Common myeloid progenitor, CD34-positive (primary cell): ENCODE measurements around the gene LDHA. TPM values are rescaled to one million over a fixed set of nuclear protein-coding genes. Genes with fewer than 3 reads are reported as not detected.

Source experiments
- CTCF ChIA-PET: fragments of 350-600 bp; sonication (Branson Sonifier 250); formaldehyde crosslinking; loops from one replicate; lab custom pipeline; 2021; ENCODE audit warnings: antibody characterized with exemption; lab: Charles Lee
- POLR2A ChIA-PET: fragments of 350-600 bp; sonication (Branson Sonifier 250); formaldehyde crosslinking; loops from one replicate; lab custom pipeline; 2021; ENCODE audit warnings: antibody characterized with exemption; lab: Charles Lee
- DNase-seq, 3 donors: peaks; one replicate each; pipeline versions ENCODE4 v3.0.0 to v3.0.0-alpha.2; 2013
- H3K27ac ChIP-seq, 2 experiments: 1 replicate in 1 of 2; 2 replicates in 1 of 2; pipeline ENCODE4 v1.7.0; 2013; ENCODE audit warnings: inconsistent platforms in 2 of 2, low read length in 2 of 2, mild to moderate bottlenecking in 2 of 2, low read depth in 1 of 2, moderate library complexity in 1 of 2; ENCODE audit not compliant: severe bottlenecking in 2 of 2, insufficient read depth in 1 of 2, poor library complexity in 1 of 2
- H3K27me3 ChIP-seq, 5 experiments: replicated peaks in 2 of 5; 1 replicate in 3 of 5; 2 replicates in 2 of 5; pipeline versions ENCODE4 v1.6.1 to v1.7.0; 2013; ENCODE audit warnings: low read length in 4 of 5, mild to moderate bottlenecking in 2 of 5, moderate library complexity in 2 of 5, inconsistent platforms in 1 of 5; ENCODE audit not compliant: insufficient read depth in 5 of 5, control insufficient read depth in 4 of 5
- H3K36me3 ChIP-seq, 4 experiments: 1 replicate in 2 of 4; 2 replicates in 2 of 4; pipeline versions ENCODE4 v1.6.1 to v1.7.0; 2013; ENCODE audit warnings: low read length in 3 of 4, control low read depth in 1 of 4, mild to moderate bottlenecking in 1 of 4; ENCODE audit not compliant: control insufficient read depth in 4 of 4, insufficient read depth in 4 of 4
- H3K4me1 ChIP-seq, 4 experiments: 1 replicate in 3 of 4; 2 replicates in 1 of 4; pipeline versions ENCODE4 v1.6.1 to v1.7.1; 2013; ENCODE audit warnings: low read length in 3 of 4, mild to moderate bottlenecking in 3 of 4, control low read depth in 1 of 4, inconsistent platforms in 1 of 4, moderate library complexity in 1 of 4; ENCODE audit not compliant: control insufficient read depth in 4 of 4, insufficient read depth in 4 of 4; ENCODE audit errors: control extremely low read depth in 1 of 4
- H3K4me3 ChIP-seq, 7 experiments: 1 replicate in 4 of 7; 2 replicates in 3 of 7; pipeline versions ENCODE4 v1.5.1 to v1.7.0; 2013; ENCODE audit warnings: mild to moderate bottlenecking in 7 of 7, low read length in 6 of 7, moderate library complexity in 6 of 7, inconsistent platforms in 2 of 7, low read depth in 2 of 7, control low read depth in 1 of 7; ENCODE audit not compliant: insufficient read depth in 4 of 7, control insufficient read depth in 1 of 7; ENCODE audit errors: extremely low read depth in 1 of 7
- H3K9me3 ChIP-seq, 5 experiments: 1 replicate in 4 of 5; 2 replicates in 1 of 5; pipeline versions ENCODE4 v1.6.1 to v1.7.1; 2013; ENCODE audit warnings: low read length in 4 of 5, mild to moderate bottlenecking in 2 of 5, inconsistent platforms in 1 of 5, low read depth in 1 of 5, moderate library complexity in 1 of 5; ENCODE audit not compliant: control insufficient read depth in 4 of 5, insufficient read depth in 2 of 5; ENCODE audit errors: control extremely low read depth in 1 of 5
- WGBS: methylation state at CpG from one replicate; pipeline ENCODE4 v1.1.5; 2013; ENCODE audit not compliant: insufficient coverage; 5-methylcytosine and 5-hydroxymethylcytosine counted together
- polyA plus RNA-seq: library from polyadenylated mRNA; unstranded; fragments of 120-200 nt; gene quantifications from one replicate; pipeline ENCODE4 v1.2.1, GENCODE V29; 2013

LDHA gene
- 536 TPM for polyA plus RNA-seq

DNA sequence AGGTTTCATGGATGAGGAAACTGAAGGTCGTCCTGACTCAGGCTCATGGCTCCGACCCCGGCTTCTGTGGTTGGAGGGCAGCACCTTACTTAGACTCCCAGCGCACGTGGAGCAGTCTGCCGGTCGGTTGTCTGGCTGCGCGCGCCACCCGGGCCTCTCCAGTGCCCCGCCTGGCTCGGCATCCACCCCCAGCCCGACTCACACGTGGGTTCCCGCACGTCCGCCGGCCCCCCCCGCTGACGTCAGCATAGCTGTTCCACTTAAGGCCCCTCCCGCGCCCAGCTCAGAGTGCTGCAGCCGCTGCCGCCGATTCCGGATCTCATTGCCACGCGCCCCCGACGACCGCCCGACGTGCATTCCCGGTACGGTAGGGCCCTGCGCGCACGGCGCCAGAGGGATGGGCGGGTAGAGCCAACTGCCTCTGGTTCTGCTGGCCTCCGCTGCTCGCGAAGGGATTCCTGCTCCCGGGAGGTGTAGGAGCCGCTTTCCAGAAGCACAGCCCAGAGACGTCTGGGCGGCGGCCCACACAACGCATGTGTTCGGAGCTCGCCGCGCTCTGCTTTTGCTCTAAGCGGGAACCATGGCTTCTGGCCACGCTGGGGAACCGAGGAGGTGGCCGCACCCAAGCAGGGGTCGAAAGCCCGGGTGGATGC, at the start of gene LDHA:
Gene LDHA (plus strand): TSS at position 289 of the 653 bp plus-strand sequence. CDS start 2,280 bp downstream, outside the sequence.
- POLR2A ChIA-PET, result interaction anchor here (0.7 to 3.4 kb wide), 11 partner anchors 11 to 132 kb away, joined by 3 to 55 read pairs (median 9); partner anchors contain the start of genes GTF2H1, HPS5 and TSG101
- Histone ChIP-seq H3K27me3 (no peaks in the 10 kb centered on the region), H3K27ac (peak within 1 kb of the TSS; percentile 78 to 94), H3K36me3 (peaks cover 8 to 34% (median 18%) of the 10 kb centered on the region in 4 experiments), H3K9me3 (no peaks in the 10 kb centered on the region), H3K4me3 (peak within 1 kb of the TSS; percentile 85 to 100 (median 99)), H3K4me1 (peaks cover 5 to 47% (median 23%) of the 10 kb centered on the region in 4 experiments)
- WGBS, result 0% methylated on average over 43 of the region's 60 CpGs
- peak; percentile 97 to 99 (median 99) for DNase-seq
- CTCF ChIA-PET, result interaction anchor here (0.7 to 2.8 kb wide), 5 partner anchors 11 to 279 kb away, joined by 3 to 35 read pairs (median 6); no protein-coding TSS in a partner anchor

GRCh38 chr11:18347471-18348125, 46.8 kb upstream of the LDHA start:
- DNase-seq, result peak in 1 of 3 donors; percentile 29
- Histone ChIP-seq H3K9me3 (no peaks in the 10 kb centered on the region), H3K4me1 (peaks cover 0 to 7% (median 0%) of the 10 kb centered on the region in 4 experiments), H3K4me3 (no peak overlapping the region), H3K27ac (peak overlapping the region in 1 of 2 experiments; percentile 1), H3K36me3 (peaks cover 18 to 60% (median 35%) of the 10 kb centered on the region in 4 experiments), H3K27me3 (no peaks in the 10 kb centered on the region)
- ChIA-PET POLR2A (no interaction called here), CTCF (interaction anchor here (1.0 to 1.6 kb wide), 4 partner anchors 17 to 47 kb away, joined by 3 to 6 read pairs (median 4); partner anchors contain the start of gene LDHA)
- WGBS, result 89% methylated on average over 1 of the region's 5 CpGs

DNA sequence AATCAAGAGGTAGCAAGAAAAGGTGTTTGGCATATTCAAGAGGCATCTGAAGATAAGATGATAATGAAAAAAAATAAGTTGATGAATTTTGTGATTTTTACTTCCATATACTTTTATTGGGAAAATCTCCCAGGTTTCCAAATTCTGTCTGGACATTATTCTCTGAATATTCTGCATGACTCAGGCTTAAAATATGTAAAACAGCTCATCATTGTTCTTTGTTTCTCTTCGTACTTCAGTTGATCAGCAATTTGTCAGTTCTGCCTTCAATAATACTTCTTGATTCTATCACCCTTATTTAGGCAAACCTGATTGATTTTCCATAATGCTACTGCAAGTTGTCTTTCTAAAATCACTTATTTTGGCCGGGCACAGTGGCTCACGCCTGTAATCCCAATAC, 41.8 kb upstream of the LDHA start:
- no peak overlapping the region for H3K4me3 ChIP-seq
- peaks cover 14 to 64% (median 32%) of the 10 kb centered on the region in 4 experiments for H3K36me3 ChIP-seq
- ChIA-PET POLR2A (interaction anchor here (1.0 kb wide), 1 partner anchor 32 kb away, joined by 3 read pairs; no protein-coding TSS in a partner anchor), CTCF (no interaction called here)
- no peak for DNase-seq
- H3K27ac ChIP-seq, result no peak overlapping the region
- H3K9me3 ChIP-seq, result no peaks in the 10 kb centered on the region
- H3K27me3 ChIP-seq, result no peaks in the 10 kb centered on the region
- 95% methylated on average over 2 of the region's 3 CpGs for WGBS
- H3K4me1 ChIP-seq, result peaks cover 0 to 4% (median 0%) of the 10 kb centered on the region in 4 experiments

GRCh38 chr11:18358646-18359045, 35.7 kb upstream of the LDHA start:
- POLR2A ChIA-PET, result interaction anchor here (1.1 kb wide), 1 partner anchor 36 kb away, joined by 4 read pairs; the partner anchor contains the start of gene LDHA
- H3K36me3 ChIP-seq, result peaks cover 14 to 73% (median 39%) of the 10 kb centered on the region in 4 experiments

GRCh38 chr11:18361154-18361553, 33.2 kb upstream of the LDHA start:
- 92% methylated on average over 4 of the region's 5 CpGs for WGBS
- CTCF ChIA-PET, result interaction anchor here (0.9 kb wide), 1 partner anchor 23 kb away, joined by 3 read pairs; no protein-coding TSS in a partner anchor
- H3K36me3 ChIP-seq, result peaks cover 12 to 65% (median 39%) of the 10 kb centered on the region in 4 experiments

More at GRCh38 chr11:18358646-18359045, 35.7 kb upstream of the LDHA start:
- no peak overlapping the region for H3K4me3 ChIP-seq
- H3K27ac ChIP-seq, result no peak overlapping the region
- DNase-seq, result no peak
- CTCF ChIA-PET, result interaction anchor here (0.6 to 1.3 kb wide), 2 partner anchors 9 to 34 kb away, joined by 3 to 6 read pairs; no protein-coding TSS in a partner anchor
- H3K4me1 ChIP-seq, result no peaks in the 10 kb centered on the region
- no peaks in the 10 kb centered on the region for H3K9me3 ChIP-seq
- no CpG with 5 or more reads among the region's 4 CpGs for WGBS
- H3K27me3 ChIP-seq, result no peaks in the 10 kb centered on the region

DNA sequence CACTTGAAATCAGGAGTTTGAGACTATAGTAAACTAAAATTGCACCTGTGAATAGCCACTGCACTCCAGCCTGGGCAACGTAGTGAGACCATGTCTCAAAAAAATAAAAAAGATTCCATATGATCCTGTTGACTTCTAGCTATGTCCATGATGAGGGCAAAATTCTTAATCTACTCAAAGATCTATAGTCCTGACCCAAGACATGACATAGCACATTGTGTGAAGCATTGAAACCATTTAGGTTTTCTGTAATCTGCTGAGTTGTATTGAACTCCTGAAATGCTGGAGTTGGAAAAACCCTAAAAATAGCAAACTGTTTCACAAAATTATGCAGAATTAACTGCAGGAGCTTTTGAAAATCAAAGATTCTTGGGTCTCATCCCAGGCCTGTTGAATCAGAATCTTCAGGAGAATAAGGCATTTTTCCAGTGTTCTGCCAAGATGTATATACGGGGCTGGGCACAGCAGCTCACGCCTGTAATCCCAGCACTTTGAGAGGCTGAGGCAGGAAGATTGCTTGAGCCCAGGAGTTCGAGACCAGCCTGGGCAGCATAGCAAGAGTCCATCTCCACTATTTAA, 29.8 kb upstream of the LDHA start:
- POLR2A ChIA-PET, result interaction anchor here (2.4 kb wide), 1 partner anchor 30 kb away, joined by 10 read pairs; the partner anchor contains the start of gene LDHA
- CTCF ChIA-PET, result interaction anchor here (0.6 to 2.4 kb wide), 6 partner anchors 9 to 44 kb away, joined by 3 to 10 read pairs (median 4); partner anchors contain the start of gene LDHA
- 81% methylated on average over 3 of the region's 4 CpGs for WGBS
- no peaks in the 10 kb centered on the region for H3K27me3 ChIP-seq
- no peaks in the 10 kb centered on the region for H3K9me3 ChIP-seq
- no peak for DNase-seq
- H3K4me1 ChIP-seq, result peaks cover 21 to 55% (median 44%) of the 10 kb centered on the region in 4 experiments
- peak overlapping the region in 1 of 2 experiments; percentile 43 for H3K27ac ChIP-seq
- H3K36me3 ChIP-seq, result peaks cover 0 to 39% (median 20%) of the 10 kb centered on the region in 4 experiments
- no peak overlapping the region for H3K4me3 ChIP-seq

More at GRCh38 chr11:18361154-18361553, 33.2 kb upstream of the LDHA start:
- DNase-seq, result no peak
- Histone ChIP-seq H3K27me3 (no peaks in the 10 kb centered on the region), H3K4me3 (no peak overlapping the region), H3K9me3 (no peaks in the 10 kb centered on the region), H3K27ac (no peak overlapping the region), H3K4me1 (peaks cover 5 to 22% (median 16%) of the 10 kb centered on the region in 4 experiments)
- POLR2A ChIA-PET, result interaction anchor here (0.6 kb wide), 1 partner anchor 22 kb away, joined by 4 read pairs; no protein-coding TSS in a partner anchor
